SK-N-MC (cell line): ENCODE data around the gene HHIPL2.

Source experiments
- EZH2 ChIP-seq: fragments of 200-600 bp; sonication (generic); IDR thresholded peaks from one replicate; pipeline ENCODE4 v1.6.1; 2017; ENCODE audit warnings: antibody characterized with exemption
- FOXP2 ChIP-seq: optimal IDR thresholded peaks from 2 replicates; pipeline ENCODE3; 2011; ENCODE audit warnings: mild to moderate bottlenecking, moderate library complexity; ENCODE audit not compliant: insufficient read depth; ENCODE audit errors: extremely low read length, control extremely low read depth
- POLR2AphosphoS5 ChIP-seq: IDR thresholded peaks from 2 replicates; pipeline ENCODE4 v1.6.1; 2012; ENCODE audit warnings: mild to moderate bottlenecking, low read depth, low read length, borderline replicate concordance

GRCh38 chr1:222555992-222556615 lies 8.2 kb upstream of the HHIPL2 start:
- TF ChIP-seq POLR2AphosphoS5, result no peak
- TF ChIP-seq EZH2, result no peak
- TF ChIP-seq FOXP2, result no peak
